Stimulated activated naive CD4-positive, alpha-beta T cell (primary cell): ENCODE measurements around the gene ALDH3A1.
"Not testable (repeated sequence)": the region's sequence is repeated elsewhere in the genome, so short reads cannot be mapped to it uniquely, and the experiment has no call there.

Experiments
- DNase-seq, 6 experiments: peaks; one replicate each; lab custom pipeline; 2025; lab: John Stamatoyannopoulos, UW

Gene ALDH3A1

DNA sequence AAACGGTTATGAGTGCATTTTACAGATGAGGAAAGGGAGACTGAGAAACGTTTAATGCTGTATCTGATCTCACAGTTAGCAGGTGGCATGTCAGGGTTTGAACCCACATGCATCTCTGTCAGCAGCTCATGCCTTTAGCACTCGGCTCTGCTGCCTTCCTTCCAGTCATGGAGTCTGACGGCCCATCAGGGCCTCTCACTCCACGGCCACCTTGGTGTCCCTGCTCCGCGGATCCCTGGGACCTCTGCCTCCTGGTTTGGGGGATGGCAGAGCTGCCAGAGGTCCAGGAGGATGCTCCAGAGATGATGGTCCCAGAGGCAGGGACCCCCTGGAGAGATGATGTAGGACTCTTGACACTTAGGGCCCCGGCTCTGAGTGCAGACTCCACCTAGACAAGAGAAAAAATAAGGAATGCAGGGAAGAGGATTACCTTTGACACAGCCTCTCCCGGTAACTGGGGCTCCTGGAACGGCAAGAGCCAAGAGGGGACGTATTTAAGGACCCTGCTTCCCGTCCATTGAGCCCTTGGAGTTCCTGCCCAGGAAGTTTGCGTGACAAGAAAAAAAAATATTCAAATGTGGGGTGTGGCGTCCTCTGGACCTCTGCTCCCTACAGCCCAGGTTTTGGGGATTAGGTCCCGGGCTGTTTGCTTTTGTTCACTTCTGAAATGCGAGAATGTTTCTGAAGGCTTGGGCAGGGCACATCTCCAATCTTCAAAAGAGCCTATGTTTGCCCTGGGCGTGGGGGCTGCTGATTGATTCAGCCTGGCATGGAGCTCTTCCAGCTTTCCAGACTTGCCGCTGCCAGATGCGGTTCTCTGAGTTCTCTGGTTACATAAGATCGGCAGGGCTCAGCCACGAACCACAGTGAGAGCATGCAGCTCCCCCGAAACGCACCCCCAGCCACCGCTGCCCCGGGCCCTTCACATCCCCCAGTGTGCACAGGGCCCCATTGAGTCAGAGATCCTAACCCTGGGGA is at the start of gene ALDH3A1:
ALDH3A1 (minus strand) TSS at position 470 of the 978 bp plus-strand sequence. CDS start 3,169 bp downstream, outside the sequence.
- no peak for DNase-seq

DNA sequence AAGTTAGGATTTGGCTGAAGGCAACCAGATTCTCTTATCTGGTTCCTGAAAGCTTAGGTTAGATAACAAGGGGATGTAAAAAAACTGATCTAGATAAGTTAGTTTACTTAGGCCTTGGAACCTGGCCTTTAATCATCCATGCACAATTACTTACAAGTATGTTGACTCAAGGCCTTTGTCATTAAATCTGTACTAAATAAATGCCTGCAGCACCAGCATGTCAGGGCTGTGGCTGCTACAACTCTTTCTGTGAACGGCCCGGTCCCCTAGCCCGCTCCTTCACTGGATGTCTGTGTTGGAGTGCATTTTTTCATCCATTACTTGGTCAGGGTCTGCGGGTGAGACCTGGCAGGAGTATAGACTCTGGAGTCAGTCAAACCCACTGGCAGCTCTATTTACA is 48.4 kb upstream of the ALDH3A1 start:
- DNase-seq: no peak

DNA sequence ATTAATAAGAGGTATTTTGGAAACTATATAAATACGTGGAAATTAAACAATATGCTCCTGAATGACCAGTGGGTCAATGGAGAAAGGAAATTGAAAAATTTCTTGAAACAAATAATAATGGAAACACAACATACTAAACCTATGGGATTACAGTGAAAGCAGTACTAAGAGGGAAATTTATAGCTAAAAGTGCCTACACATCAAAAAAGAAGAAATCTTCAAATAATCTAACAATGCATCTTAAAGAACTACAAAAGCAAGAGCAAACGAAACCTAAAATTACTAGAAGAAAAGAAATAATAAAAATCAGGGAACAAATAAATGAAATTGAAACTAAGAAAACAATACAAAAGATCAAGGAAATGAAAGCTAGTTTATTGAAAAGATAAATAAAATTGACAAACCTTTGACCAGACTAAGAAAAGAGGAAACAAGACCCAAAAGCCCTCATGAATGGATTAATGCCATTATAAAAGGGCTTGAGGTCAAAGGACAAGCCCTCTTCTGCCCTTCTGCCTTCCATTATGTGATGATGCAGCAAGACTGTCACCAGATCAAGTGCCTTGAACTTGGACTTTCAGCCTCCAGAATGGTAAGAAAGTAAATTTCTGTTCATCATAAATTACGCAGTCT is 43.9 kb upstream of the ALDH3A1 start:
- DNase-seq: no peak

DNA sequence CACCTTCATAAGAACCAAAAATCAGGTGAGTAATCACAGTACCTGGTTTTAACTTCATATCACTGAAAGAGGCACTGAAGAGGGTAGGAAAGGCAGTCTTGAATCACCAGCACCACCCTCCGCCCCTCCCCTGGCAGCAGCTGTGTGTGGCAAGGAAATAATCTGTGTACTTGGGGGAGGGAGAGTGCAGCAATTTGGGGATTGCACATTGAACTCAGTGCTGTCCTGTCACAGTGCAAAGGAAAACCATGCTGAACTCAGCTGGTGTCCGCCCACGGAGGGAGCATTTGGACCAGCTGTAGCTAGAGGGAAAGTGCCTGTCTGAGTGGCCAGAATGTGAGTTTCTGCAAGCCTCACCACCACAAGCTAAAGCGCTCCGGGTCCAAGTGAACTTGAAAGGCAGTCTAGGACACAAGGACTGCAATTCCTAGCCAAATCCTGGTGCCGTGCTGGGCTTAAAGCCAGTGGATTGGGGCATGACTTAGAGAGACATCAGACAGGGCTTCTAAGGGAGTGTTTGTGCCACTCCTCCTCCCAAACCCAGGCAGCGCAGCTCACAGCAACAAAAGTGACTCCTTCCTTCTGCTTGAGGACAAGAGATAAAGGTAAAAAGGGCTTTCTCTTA is 39.7 kb upstream of the ALDH3A1 start:
- no peak for DNase-seq

DNA sequence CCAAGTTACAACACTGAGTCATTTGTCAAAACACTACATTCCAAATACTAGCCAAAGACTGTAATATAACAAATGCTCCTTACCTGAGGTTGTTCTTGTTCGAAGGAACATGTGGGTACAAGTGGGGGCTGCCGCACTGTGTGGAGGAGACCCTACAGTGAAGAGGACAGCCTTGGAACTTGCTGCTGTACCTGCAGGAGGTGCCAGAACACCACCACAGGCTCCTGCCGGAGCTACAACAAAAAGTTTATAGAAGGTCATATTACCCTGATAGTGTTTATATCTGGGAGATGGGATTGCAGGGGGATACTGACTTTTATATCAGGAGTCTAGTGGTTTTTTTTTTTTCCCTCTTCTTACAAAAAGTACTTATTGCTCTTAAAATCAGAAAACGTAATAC is 37.8 kb upstream of the ALDH3A1 start:
- no peak for DNase-seq

DNA sequence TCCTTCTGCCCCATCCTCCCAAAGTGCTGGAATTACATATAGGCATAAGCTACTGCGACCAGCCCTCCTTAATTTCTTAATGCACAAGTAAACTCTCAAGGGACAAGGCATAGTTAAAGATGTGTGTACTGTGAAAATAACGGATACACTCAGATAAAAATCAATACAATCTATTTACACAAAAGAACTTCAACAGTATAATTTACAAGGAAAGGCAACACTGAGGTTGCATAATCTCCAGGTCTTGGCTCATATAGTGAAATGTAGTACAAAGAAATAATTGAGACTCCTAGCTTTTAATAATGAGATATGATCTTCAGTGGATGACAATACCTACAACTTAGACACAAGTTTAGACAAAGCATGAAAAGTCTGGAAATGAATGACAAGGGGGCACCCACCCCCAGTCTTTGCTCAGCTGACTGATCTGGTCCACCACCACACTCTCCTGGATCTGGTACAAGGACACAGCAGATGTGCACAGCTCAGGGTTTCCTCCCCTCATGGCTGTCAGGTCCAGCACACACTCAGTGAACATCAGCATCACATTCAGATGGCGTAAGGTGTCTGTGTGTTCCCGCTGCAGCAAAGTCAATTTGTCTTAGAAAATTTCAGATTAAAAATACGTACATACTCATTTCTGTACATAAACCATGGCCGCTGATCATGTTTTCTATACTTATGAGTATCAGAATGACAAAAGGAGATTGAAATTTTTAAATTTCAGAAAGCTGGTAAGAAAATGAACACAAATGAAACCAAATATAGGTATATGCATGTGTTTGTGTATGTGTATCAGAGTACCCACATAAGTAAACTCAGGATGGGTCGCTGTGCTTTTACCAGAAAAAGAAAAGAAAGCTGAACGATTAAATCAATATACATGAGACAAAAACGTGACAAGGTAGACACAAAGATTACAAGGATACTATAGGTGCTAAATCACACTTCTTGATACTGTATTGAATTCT is 33.7 kb upstream of the ALDH3A1 start:
- no peak for DNase-seq

DNA sequence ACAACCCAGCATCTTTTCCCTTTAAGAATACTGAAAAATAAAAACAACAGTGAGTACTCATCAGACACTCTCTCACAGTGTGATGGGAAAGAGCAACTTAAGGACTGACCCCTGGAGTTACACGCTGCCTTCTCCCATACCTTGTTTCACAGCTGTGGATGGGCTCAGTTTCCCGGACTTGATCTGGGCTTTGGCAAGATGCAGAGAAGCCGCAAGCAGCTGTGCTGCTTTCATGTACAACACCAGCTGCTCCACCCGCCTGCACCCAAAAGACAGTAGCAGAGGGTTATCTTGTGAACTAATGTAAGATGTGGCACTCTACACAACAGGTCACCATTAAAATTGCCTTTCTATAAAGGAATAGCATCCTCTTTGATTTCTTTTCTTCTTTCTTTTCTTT is 32.7 kb upstream of the ALDH3A1 start:
- DNase-seq: no peak

DNA sequence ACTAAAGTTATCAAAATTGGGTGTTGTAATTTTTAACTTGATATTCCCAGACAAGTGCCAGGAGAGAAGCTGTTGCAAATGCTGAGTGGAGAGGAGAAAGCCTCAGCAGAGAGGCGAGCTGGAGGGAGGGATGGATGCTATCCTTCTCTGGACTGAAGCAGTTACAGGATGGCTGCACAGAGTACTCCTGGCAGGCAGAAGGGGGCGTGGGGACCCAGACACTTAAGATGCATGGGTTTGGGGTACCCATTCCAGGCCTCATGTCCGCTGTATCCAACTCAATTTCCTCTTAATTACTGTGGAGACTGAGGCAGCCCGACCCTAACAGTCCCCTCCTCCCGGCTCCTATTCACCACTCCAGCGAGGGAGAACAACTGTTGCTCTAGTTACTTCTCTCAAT is 25.4 kb upstream of the ALDH3A1 start:
- no peak for DNase-seq

DNA sequence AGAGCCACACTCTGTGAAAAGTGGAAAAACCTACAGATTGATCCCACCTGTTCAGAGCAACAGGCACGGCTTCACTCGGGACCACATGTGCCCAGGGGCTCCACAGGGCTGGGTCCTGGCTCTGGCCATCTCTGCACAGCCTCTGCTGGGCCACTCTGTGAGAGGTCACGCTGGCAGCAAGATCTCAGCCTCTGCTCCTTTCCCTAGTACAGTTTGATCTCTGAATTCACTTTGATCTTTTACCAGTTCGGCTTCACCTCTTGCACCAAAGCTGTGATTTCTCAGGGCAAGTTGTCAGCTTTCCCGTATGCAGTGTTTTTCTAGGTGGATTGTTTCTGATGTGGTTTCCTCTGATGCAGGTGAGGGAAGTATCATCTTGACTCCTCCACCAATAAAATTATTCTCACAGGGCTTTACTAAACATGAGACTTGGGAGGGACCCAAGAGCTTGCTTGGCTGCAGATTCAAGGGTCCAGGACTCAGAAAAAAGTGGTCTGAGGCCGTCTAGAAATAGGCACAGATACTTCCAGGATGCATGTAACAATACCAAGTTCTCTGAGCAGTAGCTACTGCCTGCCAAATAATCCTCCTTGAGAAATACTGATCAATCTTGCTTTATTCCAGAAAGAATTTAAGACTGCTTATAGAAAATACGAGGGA is 24.0 kb upstream of the ALDH3A1 start:
- DNase-seq: peak; percentile 27 to 91 (median 66)

DNA sequence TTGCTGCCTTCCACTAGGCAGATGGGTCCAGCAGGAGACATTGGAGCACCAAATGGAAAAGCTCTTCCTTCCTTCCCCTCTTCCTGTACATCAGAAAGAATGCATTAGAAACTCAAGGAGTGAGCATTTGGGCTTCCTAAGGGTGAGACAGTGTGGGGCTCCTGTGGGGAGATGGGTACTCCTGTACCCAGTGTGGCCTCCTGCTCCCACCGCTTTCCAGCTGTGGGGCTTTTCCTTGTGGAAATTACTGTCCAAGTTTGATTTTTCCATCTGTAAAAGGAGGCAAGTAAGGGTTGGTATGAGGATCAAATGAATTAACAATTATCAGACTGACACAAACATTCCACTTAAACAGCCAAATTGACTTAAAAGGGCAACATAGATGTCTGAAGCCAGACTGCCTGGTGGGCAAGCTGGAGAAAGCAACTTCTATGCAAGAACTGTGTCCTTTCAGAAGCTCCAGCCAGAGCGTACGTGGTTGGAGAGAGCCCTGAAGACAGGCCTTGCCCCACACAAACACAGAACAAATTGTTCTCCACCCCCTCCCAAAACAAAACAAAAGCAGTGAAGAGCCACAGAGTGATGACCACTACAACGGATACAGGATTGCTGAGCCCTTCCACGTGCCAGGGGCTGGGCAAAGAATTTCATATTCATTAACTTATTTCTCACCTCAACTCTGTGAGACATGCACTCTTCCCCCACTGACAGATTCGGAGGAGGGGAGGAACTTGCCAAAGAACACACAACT is 23.1 kb upstream of the ALDH3A1 start:
- no peak for DNase-seq

DNA sequence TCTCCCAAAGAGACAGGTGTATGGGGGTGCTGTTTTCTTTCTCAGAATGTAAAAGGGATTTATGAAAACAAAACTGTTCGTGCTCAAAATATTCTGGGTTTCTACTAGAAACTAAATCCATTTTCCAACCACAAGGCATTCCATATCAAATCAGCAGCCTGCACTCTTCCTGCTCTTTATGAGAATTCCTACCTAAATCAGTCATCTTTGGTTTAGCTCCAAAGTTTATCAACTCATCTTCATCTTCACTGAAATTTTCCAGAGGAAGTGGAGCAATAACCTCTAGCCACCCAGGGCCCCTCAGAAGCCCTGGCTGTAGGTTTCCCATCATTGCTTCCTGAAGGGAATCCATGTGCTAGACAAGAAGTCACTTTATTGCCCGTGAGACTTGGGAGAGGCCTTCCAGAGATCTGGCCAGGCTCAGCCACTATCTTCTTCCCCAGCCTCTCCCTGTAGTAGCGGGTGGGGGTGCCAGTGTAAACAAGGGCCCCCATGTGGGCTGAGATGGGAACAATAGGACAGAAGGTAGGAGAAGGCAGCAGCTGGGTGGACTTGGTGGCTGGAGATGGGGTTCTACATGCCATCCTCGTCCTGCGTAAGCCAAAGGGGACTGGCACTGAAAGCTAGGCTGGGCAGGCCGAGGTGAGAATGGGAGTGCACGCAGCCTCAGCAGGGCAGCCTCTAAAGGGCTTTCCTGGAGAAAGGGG is 22.0 kb upstream of the ALDH3A1 start:
- no peak for DNase-seq

DNA sequence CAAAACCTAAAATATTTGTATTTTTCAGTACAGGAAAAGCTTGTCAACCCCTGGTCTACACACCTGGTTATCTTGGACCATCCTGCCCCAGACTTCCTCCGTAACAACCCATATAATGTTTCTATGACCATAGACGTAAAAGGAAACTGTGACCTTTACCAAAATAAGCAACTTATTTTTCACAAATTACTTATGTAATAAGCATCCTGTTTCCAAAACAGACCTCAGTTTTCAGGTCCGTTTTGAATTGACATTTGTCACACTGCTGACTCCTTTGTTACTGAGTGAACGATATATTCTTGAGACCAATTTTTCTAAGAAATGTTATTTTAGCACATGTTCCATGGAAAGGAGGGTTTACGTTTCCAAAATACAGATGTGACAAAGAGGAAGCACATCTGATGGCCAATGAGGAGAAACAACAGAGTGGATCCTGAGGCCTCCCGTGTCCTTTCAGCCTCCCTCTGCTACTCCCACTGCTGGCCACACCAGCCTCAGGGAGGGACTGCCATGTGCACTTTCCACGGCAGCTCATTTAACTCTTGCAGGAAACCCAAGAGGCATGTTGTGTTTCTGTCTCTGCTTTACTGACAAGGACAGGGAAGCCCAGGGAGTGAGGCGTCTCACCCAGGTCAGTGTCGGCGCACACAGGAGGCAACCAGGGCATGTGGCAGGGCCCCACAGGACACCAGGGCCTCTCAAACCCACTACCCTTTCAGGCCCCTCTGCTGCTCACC is 20.1 kb upstream of the ALDH3A1 start:
- peak in 3 of 6 experiments; percentile 16 to 46 (median 33) for DNase-seq

DNA sequence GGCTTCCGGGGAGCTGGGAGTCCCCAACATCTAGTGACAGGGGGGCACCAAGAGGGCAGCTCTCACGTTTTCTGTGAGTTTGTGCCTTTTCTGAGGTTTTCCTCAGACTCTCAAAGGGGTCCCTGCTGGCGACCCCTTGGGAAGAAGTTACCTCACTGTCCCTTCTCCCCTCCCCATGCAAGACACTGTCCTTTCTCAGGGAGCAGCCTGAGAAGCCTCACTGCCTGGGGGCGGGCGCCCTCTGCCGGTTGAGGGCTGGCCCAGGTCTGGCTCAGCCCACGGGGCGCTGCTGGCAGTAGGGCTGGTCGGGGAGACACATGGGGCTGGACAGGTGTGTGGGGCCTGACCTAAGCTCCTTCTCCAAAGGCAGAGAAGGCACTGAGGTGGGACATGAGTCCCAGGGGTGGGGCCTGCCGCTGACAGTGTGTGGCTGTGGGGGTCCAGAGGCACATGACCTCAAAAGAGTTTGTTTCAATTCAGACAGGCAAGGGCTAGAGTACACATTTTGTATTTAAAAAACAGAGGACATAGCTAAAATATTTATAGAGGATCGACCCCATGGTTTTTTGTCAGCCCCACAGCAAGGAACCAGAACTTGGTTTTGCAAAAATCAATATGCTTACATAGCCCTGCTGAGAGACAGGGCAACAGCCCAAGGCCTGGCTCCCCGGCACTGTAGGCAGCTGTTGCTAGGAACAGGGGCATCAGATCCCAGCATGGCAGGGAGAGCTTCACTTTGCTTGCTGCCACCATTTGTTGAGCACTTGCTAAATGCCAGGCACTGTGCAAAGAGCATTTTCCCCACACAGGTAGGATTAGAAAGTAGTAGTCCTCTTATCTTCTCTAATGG is 18.5 kb upstream of the ALDH3A1 start:
- DNase-seq: peak; percentile 31 to 83 (median 68)

DNA sequence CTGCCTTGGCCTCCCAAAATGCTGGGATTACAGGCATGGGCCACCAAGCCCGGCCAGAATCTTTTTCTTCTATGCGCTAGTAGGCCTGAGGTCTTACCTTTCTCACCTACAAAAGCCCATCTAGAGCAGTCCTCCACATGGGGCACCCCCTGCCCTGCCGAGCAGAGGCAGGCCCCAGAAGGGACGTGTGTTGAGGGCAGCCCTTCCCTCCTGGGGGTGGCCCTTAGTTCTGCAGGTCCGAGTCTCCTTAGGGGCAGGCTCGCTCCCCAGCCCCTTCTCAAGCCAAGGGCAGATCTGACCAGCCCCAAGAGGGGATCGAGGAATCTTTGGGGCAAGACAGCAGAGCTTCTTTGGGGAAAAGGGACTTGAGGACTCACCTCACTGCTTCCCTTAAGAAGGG is 17.9 kb upstream of the ALDH3A1 start:
- no peak for DNase-seq

DNA sequence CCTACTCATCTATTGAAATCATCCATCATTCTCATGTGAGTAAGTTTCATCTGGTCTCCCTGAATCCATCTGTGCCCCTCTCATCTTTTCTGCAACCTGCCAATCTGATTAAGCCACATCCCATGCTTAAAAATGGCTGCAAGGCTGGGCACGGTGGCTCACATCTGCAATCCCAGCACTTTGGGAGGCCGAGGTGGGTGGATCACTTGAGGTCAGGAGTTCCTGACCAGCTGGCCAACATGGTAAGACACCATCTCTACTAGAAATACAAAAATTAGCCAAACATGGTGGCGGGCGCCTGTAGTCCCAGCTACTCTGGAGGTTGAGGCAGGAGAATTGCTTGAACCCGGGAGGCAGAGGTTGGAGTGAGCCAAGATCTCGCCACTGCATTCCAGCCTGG is 15.9 kb upstream of the ALDH3A1 start:
- DNase-seq: not testable (repeated sequence)

DNA sequence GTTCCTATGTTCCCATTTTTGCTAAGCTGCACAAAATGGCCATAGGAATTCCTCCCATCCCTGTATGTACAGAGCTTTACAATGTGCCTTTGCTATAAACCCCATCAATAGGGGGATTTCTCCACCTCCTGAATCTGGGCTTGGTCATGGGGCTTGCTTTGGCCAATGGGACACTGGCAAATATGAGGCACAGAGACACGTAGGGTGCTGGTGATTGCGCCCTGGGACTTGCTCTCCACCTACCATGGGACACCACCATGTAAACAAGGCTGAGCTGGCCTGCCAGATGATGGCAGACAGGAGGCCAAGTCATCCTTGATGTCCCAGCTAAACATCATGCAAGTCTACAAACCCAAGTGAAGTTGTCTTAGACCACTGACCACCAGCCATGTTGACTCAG is 15.3 kb upstream of the ALDH3A1 start:
- DNase-seq: no peak

DNA sequence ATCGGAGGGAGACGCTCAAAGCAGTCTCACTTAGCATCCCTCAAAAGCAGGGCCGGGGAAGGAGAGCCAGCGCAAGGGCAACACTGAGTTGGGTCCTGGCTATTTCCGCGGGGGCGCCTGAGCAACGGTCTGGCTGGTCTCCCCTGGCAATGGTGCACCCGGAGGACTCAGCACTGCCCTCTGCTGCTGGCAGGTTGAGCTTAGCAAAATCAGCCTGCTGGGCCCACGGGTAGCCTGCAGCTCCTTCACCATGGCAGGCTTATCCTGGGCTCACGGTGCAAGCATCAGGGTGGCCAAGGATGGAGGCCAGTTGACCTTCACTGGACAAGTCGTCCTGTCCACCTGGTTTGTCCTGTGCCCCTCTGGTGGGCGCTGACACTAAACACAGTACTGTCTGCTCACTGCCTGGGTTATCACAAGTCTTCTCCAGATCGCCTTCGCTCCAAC is 14.4 kb upstream of the ALDH3A1 start:
- peak; percentile 40 to 68 (median 48) for DNase-seq

DNA sequence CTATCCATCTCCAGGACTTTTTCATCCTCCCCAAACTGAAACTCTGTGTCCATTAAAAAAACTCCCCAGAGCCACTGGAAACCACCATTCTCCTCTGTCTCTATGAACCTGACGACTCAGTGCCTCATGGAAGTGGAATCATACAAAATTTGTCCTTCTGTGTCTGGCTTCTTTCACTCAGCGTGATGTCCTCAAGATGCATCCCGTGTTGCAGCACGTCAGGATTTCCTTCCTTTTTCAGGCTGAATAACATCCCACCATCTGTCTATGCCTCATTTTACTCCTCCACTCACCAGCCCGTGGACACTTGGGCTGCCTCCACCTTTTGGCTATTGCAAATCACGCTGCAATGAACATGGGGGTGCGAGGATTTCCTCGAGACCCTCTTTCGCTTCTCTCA is 12.6 kb upstream of the ALDH3A1 start:
- DNase-seq: no peak
